Activated T-cell treated with anti-CD3 and anti-CD28 coated beads, Interleukin-2, amount 50 U/mL, for 72 hours (primary cell): ENCODE data around the gene RALGAPA2. TPM values are rescaled to one million over a fixed set of nuclear protein-coding genes. Genes with fewer than 3 reads are reported as not detected.

Source experiments
- ATAC-seq, 2 donors: fragments of 150-1000 bp; cut with Tn5 transposase; replicated peaks in 1 of 2; 2 replicates each; pipeline ENCODE4 v1.10.0; 2021; ENCODE audit warnings: moderate library complexity in 2 of 2, mild to moderate bottlenecking in 1 of 2
- DNase-seq, 2 donors: peaks; one replicate each; pipeline ENCODE4 v3.0.0; 2021 to 2022; ENCODE audit warnings: mixed read lengths in 1 of 2
- H3K27ac Mint-ChIP-seq: one replicate; pipeline ENCODE4 v1.8.0; 2022; ENCODE audit warnings: mild to moderate bottlenecking, moderate library complexity, mixed read lengths
- H3K27me3 Mint-ChIP-seq: one replicate; pipeline ENCODE4 v1.8.0; 2022; ENCODE audit warnings: low read depth, mixed read lengths
- H3K36me3 Mint-ChIP-seq, 2 donors: one replicate each; pipeline ENCODE4 v1.8.0; 2022; ENCODE audit warnings: mixed read lengths in 2 of 2, mild to moderate bottlenecking in 1 of 2; ENCODE audit not compliant: insufficient read depth in 2 of 2
- H3K4me1 Mint-ChIP-seq: one replicate; pipeline ENCODE4 v1.8.0; 2022; ENCODE audit warnings: low read depth, mixed read lengths
- H3K4me3 Mint-ChIP-seq, 2 donors: one replicate each; pipeline ENCODE4 v1.8.0; 2022; ENCODE audit warnings: mild to moderate bottlenecking in 2 of 2, mixed read lengths in 2 of 2, moderate library complexity in 2 of 2
- H3K9me3 Mint-ChIP-seq, 2 donors: one replicate each; pipeline ENCODE4 v1.8.0; 2022; ENCODE audit warnings: mixed read lengths in 2 of 2
- total RNA-seq, 2 donors: library from RNA; stranded (reverse); gene quantifications; one replicate each; pipeline ENCODE4 v1.2.3, GENCODE V29; 2022

The RALGAPA2 gene
- total RNA-seq, 2 donors from 2014 or later = 38.4 to 46.8 TPM

GRCh38 chr20:20497242-20497978, 215.0 kb downstream of the RALGAPA2 start:
- peak overlapping the region; percentile 70 to 88 for H3K4me3 Mint-ChIP-seq
- H3K27ac Mint-ChIP-seq = peak overlapping the region; percentile 98

DNA sequence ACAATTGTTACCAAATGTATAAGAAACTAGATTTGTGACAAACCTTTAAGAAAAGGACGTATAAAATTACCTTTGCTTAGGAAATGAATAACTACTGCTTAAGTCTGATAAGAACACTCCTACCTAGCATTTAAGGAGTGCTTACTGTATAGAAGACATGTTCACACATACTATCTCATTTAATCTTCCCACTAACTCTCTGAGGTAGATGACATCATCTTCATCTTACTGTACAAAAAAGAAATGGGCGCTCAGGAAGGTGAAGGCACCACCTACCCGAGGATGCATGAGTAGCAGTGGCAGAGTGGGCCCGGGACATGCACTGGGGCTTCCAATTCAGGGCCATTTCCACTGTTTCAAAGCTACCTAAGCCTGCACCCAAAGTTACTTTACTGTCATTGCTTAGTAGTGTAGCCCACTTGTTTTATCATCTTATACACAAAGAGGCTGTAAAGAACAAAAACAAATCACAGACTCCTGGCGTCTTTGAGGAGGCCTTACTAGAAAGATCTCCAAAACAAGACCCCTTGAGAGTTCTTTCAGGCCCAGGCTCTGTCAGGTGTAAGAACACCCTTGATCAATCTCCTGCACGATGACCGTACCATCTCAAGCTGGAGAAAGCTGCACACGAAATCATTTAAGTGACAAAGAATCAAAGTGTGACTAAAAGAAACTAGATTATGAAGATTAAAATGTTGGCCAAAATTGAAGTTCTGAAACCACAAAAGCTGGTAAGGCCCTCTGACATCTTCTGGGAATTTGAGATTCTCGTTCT, 216.5 kb downstream of the RALGAPA2 start:
- peaks cover 3 to 4% of the 10 kb centered on the region in 2 donors for H3K36me3 Mint-ChIP-seq
- peak; percentile 51 to 52 for ATAC-seq
- H3K27ac Mint-ChIP-seq = peak overlapping the region; percentile 98
- no peaks in the 10 kb centered on the region for H3K27me3 Mint-ChIP-seq
- H3K9me3 Mint-ChIP-seq = no peaks in the 10 kb centered on the region
- peak overlapping the region; percentile 42 to 88 for H3K4me3 Mint-ChIP-seq
- DNase-seq = peak; percentile 35 to 37
- peaks cover 77% of the 10 kb centered on the region for H3K4me1 Mint-ChIP-seq

More at GRCh38 chr20:20497242-20497978, 215.0 kb downstream of the RALGAPA2 start:
- peak in 1 of 2 donors; percentile 41 for DNase-seq
- ATAC-seq = peak; percentile 74
- Mint-ChIP-seq H3K27me3 (no peaks in the 10 kb centered on the region), H3K36me3 (peaks cover 4 to 6% of the 10 kb centered on the region in 2 donors), H3K9me3 (no peaks in the 10 kb centered on the region), H3K4me1 (peaks cover 70% of the 10 kb centered on the region)

- H3K27ac Mint-ChIP-seq = no peak overlapping the region
- H3K36me3 Mint-ChIP-seq = peaks cover 2 to 7% of the 10 kb centered on the region in 2 donors
- peaks cover 91% of the 10 kb centered on the region for H3K4me1 Mint-ChIP-seq
- no peak for DNase-seq
- no peaks in the 10 kb centered on the region for H3K27me3 Mint-ChIP-seq
- H3K9me3 Mint-ChIP-seq = no peaks in the 10 kb centered on the region
- ATAC-seq = no peak
- H3K4me3 Mint-ChIP-seq = no peak overlapping the region
Measured at GRCh38 chr20:20493701-20494100, 218.7 kb downstream of the RALGAPA2 start.

GRCh38 chr20:20492521-20493332, 219.7 kb downstream of the RALGAPA2 start:
- Mint-ChIP-seq H3K36me3 (peaks cover 2 to 7% of the 10 kb centered on the region in 2 donors), H3K4me1 (peaks cover 90% of the 10 kb centered on the region), H3K27me3 (no peaks in the 10 kb centered on the region), H3K9me3 (no peaks in the 10 kb centered on the region), H3K27ac (peak overlapping the region; percentile 99), H3K4me3 (peak overlapping the region; percentile 91 to 97)
- DNase-seq = no peak
- no peak for ATAC-seq

DNA sequence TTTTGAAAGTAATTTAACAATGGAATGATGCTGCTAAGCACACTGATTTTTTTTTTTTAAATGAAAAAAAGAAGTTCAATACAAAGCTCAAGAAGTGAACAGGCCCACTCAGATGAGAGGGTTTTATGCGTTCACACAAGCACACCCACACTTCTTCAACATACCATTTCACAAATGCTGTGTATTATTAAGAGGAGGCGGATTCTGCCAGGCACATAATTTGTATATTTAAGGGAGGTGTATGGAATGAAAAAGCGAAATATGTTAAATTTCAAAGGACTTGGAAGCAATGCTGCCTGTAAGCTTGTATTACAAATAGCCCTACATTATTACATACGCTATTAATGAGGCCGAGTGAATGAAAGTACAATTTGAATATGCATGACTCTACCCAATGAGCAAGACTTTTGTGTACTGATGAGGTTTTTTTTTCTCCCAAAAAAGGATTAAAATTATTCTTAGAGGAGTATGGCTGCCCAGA, 220.6 kb downstream of the RALGAPA2 start:
- H3K27ac Mint-ChIP-seq = peak overlapping the region; percentile 99
- no peaks in the 10 kb centered on the region for H3K27me3 Mint-ChIP-seq
- peak overlapping the region; percentile 91 to 97 for H3K4me3 Mint-ChIP-seq
- H3K36me3 Mint-ChIP-seq = peaks cover 2 to 8% of the 10 kb centered on the region in 2 donors
- ATAC-seq (no peak), DNase-seq (no peak)
- no peaks in the 10 kb centered on the region for H3K9me3 Mint-ChIP-seq
- peaks cover 89% of the 10 kb centered on the region for H3K4me1 Mint-ChIP-seq

GRCh38 chr20:20491110-20491783, 221.2 kb downstream of the RALGAPA2 start:
- Mint-ChIP-seq H3K27ac (peak overlapping the region; percentile 99), H3K36me3 (peaks cover 8 to 14% of the 10 kb centered on the region in 2 donors), H3K4me3 (peak overlapping the region; percentile 91 to 97), H3K4me1 (peaks cover 89% of the 10 kb centered on the region), H3K9me3 (peaks cover 0 to 3% of the 10 kb centered on the region in 2 donors), H3K27me3 (no peaks in the 10 kb centered on the region)
- ATAC-seq = peak; percentile 72 to 74
- peak in 1 of 2 donors; percentile 38 for DNase-seq

- H3K36me3 Mint-ChIP-seq = peaks cover 8 to 14% of the 10 kb centered on the region in 2 donors
- H3K4me1 Mint-ChIP-seq = peaks cover 85% of the 10 kb centered on the region
Measured at GRCh38 chr20:20490673-20491072, 221.8 kb downstream of the RALGAPA2 start.

GRCh38 chr20:20489648-20490341, 222.6 kb downstream of the RALGAPA2 start:
- Mint-ChIP-seq H3K27me3 (no peaks in the 10 kb centered on the region), H3K27ac (peak overlapping the region; percentile 88), H3K36me3 (peaks cover 8 to 14% of the 10 kb centered on the region in 2 donors), H3K4me1 (peaks cover 77% of the 10 kb centered on the region), H3K4me3 (peak overlapping the region; percentile 81 to 97), H3K9me3 (peaks cover 0 to 3% of the 10 kb centered on the region in 2 donors)
- ATAC-seq (no peak), DNase-seq (no peak)

More at GRCh38 chr20:20490673-20491072, 221.8 kb downstream of the RALGAPA2 start:
- H3K27ac Mint-ChIP-seq = peak overlapping the region; percentile 99
- ATAC-seq = peak in 1 of 2 donors; percentile 1
- peak overlapping the region; percentile 91 to 97 for H3K4me3 Mint-ChIP-seq
- peaks cover 0 to 3% of the 10 kb centered on the region in 2 donors for H3K9me3 Mint-ChIP-seq
- H3K27me3 Mint-ChIP-seq = no peaks in the 10 kb centered on the region
- no peak for DNase-seq

DNA sequence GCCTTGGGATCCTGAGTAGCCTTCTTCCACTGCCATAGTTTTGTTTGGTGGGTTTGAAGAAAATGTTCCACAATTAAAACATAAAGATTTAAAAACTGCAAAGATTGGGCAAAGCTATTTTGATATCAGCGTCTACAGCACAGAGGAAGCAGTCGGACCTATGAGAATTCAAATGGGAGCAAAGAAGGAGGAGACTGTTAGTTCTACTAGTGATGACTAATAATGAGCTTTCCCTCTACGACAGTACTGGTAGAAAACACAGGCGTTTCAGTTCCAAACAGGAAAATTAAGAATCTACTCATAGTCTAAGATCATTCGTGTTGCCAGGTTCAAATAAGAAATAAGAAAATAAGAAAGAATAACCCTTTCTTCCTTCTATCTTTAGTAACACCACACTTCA, 223.4 kb downstream of the RALGAPA2 start:
- peak overlapping the region; percentile 99 for H3K27ac Mint-ChIP-seq
- H3K4me3 Mint-ChIP-seq = peak overlapping the region; percentile 81 to 97
- ATAC-seq = peak; percentile 24 to 27

DNA sequence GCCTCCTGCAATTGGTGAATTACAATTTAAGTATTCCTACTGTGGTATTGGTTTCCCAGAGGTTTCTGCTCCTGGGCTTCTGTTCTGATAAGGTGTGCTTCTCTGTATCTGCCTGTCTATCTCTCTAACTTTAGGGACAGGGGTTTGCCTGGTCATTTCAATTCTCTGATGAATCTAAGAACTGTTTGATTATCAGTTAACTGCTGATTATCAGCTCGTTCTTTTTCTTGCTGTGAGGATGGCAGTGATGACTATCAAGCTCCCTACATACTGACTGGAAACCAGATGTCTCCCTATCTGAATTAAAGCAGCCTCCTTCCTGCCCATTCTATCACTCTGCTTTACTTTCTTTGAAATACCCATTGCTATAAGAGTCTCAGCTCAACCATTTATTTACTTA, 224.1 kb downstream of the RALGAPA2 start:
- Mint-ChIP-seq H3K9me3 (peaks cover 0 to 3% of the 10 kb centered on the region in 2 donors), H3K27me3 (no peaks in the 10 kb centered on the region), H3K36me3 (peaks cover 8 to 14% of the 10 kb centered on the region in 2 donors), H3K4me1 (peaks cover 74% of the 10 kb centered on the region), H3K4me3 (peak overlapping the region; percentile 81 to 97), H3K27ac (peak overlapping the region; percentile 99)
- no peak for DNase-seq
- peak in 1 of 2 donors; percentile 8 for ATAC-seq

More for the DNA sequence above, 223.4 kb downstream of the RALGAPA2 start:
- peaks cover 72% of the 10 kb centered on the region for H3K4me1 Mint-ChIP-seq
- peaks cover 0 to 3% of the 10 kb centered on the region in 2 donors for H3K9me3 Mint-ChIP-seq
- no peak for DNase-seq
- H3K36me3 Mint-ChIP-seq = peaks cover 8 to 14% of the 10 kb centered on the region in 2 donors
- H3K27me3 Mint-ChIP-seq = no peaks in the 10 kb centered on the region

DNA sequence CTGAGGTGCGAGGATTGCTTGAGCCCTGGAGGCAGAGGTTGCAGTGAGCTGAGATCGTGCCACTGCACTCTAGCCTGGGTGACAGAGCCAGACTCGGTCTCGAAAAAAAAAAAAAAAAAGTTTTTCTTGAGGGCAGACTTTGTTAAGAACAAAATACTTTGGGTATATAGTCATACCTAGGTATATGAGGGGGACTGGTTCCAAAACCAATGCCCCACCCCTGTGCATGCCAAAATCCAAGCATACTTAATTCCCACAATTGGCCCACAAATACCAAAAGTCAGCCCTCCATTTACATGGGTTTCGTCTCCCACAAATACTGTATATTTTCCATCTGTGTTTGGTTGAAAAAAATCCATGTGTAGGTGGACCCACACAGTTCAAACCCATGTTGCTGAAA, 224.6 kb downstream of the RALGAPA2 start:
- ATAC-seq (peak; percentile 16 to 25), DNase-seq (no peak)
- H3K36me3 Mint-ChIP-seq = peaks cover 8 to 14% of the 10 kb centered on the region in 2 donors
- peak overlapping the region; percentile 81 to 97 for H3K4me3 Mint-ChIP-seq
- H3K27ac Mint-ChIP-seq = peak overlapping the region; percentile 99
- H3K4me1 Mint-ChIP-seq = peaks cover 80% of the 10 kb centered on the region
- H3K27me3 Mint-ChIP-seq = no peaks in the 10 kb centered on the region
- H3K9me3 Mint-ChIP-seq = peaks cover 0 to 3% of the 10 kb centered on the region in 2 donors
